MM.1S (cell line): ENCODE measurements around the gene ITLN2.

Experiments
- DNase-seq: peaks from one replicate; pipeline ENCODE4 v3.0.0-alpha.2; 2015
- H2AFZ ChIP-seq: fragments of 300-600 bp; sonication (generic); 2 replicates; pipeline ENCODE4 v1.6.0; 2016; ENCODE audit warnings: antibody characterized with exemption, low read length
- H3F3A ChIP-seq: fragments of 300-600 bp; sonication (generic); 2 replicates; pipeline ENCODE4 v1.6.1; 2016; ENCODE audit warnings: mild to moderate bottlenecking, antibody characterized with exemption, low read length, moderate library complexity, mixed read lengths; ENCODE audit not compliant: insufficient read depth
- H3K27ac ChIP-seq: fragments of 300-600 bp; sonication (generic); 2 replicates; pipeline ENCODE4 v1.5.1; 2016; ENCODE audit warnings: mild to moderate bottlenecking, low read length
- H3K27me3 ChIP-seq: fragments of 300-600 bp; sonication (generic); replicated peaks from 2 replicates; pipeline ENCODE4 v1.6.0; 2016; ENCODE audit warnings: low read length; ENCODE audit not compliant: insufficient read depth
- H3K36me3 ChIP-seq: fragments of 300-600 bp; sonication (generic); replicated peaks from 2 replicates; pipeline ENCODE4 v1.6.1; 2016; ENCODE audit warnings: mild to moderate bottlenecking, low read length, mixed read lengths; ENCODE audit not compliant: insufficient read depth
- H3K4me1 ChIP-seq: fragments of 300-600 bp; sonication (generic); 2 replicates; pipeline ENCODE4 v1.6.1; 2016; ENCODE audit warnings: low read length, mixed read lengths
- H3K4me2 ChIP-seq: fragments of 300-600 bp; sonication (generic); 2 replicates; pipeline ENCODE4 v1.6.0; 2016; ENCODE audit warnings: low read depth, low read length
- H3K4me3 ChIP-seq: fragments of 300-600 bp; sonication (generic); 2 replicates; pipeline ENCODE4 v1.5.1; 2016; ENCODE audit warnings: low read length, mixed read lengths
- H3K79me2 ChIP-seq: fragments of 300-600 bp; sonication (generic); 2 replicates; pipeline ENCODE4 v1.6.1; 2016; ENCODE audit warnings: mixed run types, low read length, mixed read lengths
- H3K9ac ChIP-seq: fragments of 300-600 bp; sonication (generic); 2 replicates; pipeline ENCODE4 v1.6.1; 2016; ENCODE audit warnings: low read length, mixed read lengths
- H3K9me2 ChIP-seq: fragments of 300-600 bp; sonication (generic); replicated peaks from 2 replicates; pipeline ENCODE4 v1.6.1; 2016; ENCODE audit warnings: mild to moderate bottlenecking, low read length, mixed read lengths; ENCODE audit not compliant: insufficient read depth
- H3K9me3 ChIP-seq: fragments of 300-600 bp; sonication (generic); replicated peaks from 2 replicates; pipeline ENCODE4 v1.6.1; 2016; ENCODE audit warnings: mild to moderate bottlenecking, low read length, mixed read lengths; ENCODE audit not compliant: insufficient read depth
- H4K20me1 ChIP-seq: fragments of 300-600 bp; sonication (generic); 2 replicates; pipeline ENCODE4 v1.6.1; 2016; ENCODE audit warnings: mild to moderate bottlenecking, low read length, moderate library complexity, mixed read lengths; ENCODE audit not compliant: insufficient read depth
- EZH2 ChIP-seq: fragments of 300-600 bp; sonication (generic); optimal IDR thresholded peaks from 2 replicates; pipeline ENCODE3; 2017; ENCODE audit warnings: low read depth, mild to moderate bottlenecking, antibody characterized with exemption, low read length, mixed read lengths
- EZH2phosphoT487 ChIP-seq: fragments of 300-600 bp; sonication (generic); IDR thresholded peaks from 2 replicates; pipeline ENCODE4 v1.6.1; 2018; ENCODE audit warnings: antibody characterized with exemption, low read length
- TF ChIP-seq, protein P1 (sequence below): fragments of 300-600 bp; sonication (generic); IDR thresholded peaks from 2 replicates; pipeline ENCODE4 v1.5.1; 2016; ENCODE audit warnings: antibody characterized with exemption, low read length, mixed read lengths

The ITLN2 gene

DNA sequence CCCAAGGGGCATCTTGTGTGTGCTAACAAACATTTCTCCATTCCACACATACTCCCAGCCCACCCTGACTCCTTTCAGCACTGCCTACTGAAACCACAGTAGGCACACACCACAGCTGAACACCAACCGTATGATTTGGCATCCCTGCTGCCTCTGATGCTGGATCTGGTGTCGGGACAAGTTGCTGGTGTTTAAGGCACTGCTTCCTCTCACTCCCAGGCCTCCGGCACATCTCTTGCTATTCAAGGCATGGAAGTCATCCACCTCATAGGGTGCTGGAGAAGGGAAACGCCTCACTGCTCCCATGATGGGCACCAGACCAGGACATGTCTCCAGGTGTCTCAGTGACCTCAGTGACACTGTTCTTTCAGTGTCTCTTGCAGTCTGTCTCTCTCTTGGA, 2.4 kb upstream of the ITLN2 start:
- H3K9me2 ChIP-seq: no peaks in the 10 kb centered on the region
- TF ChIP-seq EZH2 (no peak), EZH2phosphoT487 (no peak)
- TF ChIP-seq, protein P1, sequence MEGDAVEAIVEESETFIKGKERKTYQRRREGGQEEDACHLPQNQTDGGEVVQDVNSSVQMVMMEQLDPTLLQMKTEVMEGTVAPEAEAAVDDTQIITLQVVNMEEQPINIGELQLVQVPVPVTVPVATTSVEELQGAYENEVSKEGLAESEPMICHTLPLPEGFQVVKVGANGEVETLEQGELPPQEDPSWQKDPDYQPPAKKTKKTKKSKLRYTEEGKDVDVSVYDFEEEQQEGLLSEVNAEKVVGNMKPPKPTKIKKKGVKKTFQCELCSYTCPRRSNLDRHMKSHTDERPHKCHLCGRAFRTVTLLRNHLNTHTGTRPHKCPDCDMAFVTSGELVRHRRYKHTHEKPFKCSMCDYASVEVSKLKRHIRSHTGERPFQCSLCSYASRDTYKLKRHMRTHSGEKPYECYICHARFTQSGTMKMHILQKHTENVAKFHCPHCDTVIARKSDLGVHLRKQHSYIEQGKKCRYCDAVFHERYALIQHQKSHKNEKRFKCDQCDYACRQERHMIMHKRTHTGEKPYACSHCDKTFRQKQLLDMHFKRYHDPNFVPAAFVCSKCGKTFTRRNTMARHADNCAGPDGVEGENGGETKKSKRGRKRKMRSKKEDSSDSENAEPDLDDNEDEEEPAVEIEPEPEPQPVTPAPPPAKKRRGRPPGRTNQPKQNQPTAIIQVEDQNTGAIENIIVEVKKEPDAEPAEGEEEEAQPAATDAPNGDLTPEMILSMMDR: no peak

DNA sequence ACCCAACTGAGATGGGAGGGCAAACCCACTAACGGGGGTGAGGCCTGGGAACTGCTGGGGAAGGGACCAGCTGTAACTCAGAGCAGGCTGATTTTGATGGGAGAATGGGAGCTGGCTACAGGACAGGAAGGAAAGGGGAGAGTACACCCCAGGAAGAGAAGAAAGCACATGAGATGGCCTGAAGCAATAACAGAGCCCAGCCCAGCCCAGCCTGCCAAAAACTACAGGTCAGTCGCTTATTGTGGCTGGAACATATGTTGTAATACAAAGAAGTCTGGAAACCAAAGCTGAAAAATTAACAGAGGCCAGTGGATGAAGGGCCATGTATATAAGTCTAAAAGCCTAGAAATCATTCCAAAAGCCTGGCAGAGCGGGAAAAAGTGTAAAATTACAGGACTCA, 1.6 kb downstream of the ITLN2 start:
- Histone ChIP-seq H3K4me2 (no peak overlapping the region), H4K20me1 (no peaks in the 10 kb centered on the region), H3K27me3 (no peaks in the 10 kb centered on the region), H3K4me3 (no peak overlapping the region), H3K4me1 (peaks cover 24% of the 10 kb centered on the region), H3K9ac (no peak overlapping the region), H3K9me3 (no peaks in the 10 kb centered on the region), H3F3A (peaks cover 7% of the 10 kb centered on the region; the same call in 1 of the 2 replicates), H3K36me3 (no peaks in the 10 kb centered on the region), H3K27ac (no peak overlapping the region), H3K79me2 (no peaks in the 10 kb centered on the region), H2AFZ (no peak overlapping the region), H3K9me2 (no peaks in the 10 kb centered on the region)
- no peak for DNase-seq
- TF ChIP-seq EZH2phosphoT487 (no peak), EZH2 (no peak)
- TF ChIP-seq, protein P1: no peak

More for the DNA sequence above, 2.4 kb upstream of the ITLN2 start:
- Histone ChIP-seq H3K4me2 (no peak overlapping the region), H3K4me3 (no peak overlapping the region), H3K79me2 (no peaks in the 10 kb centered on the region), H3F3A (0 out of 2 replicates have a peak, but pooled peaks cover 2% of the 10 kb centered on the region), H3K4me1 (peaks cover 18% of the 10 kb centered on the region), H3K9me3 (no peaks in the 10 kb centered on the region), H4K20me1 (no peaks in the 10 kb centered on the region), H3K27me3 (no peaks in the 10 kb centered on the region), H2AFZ (no peak overlapping the region), H3K27ac (no peak overlapping the region), H3K9ac (no peak overlapping the region), H3K36me3 (no peaks in the 10 kb centered on the region)
- no peak for DNase-seq

DNA sequence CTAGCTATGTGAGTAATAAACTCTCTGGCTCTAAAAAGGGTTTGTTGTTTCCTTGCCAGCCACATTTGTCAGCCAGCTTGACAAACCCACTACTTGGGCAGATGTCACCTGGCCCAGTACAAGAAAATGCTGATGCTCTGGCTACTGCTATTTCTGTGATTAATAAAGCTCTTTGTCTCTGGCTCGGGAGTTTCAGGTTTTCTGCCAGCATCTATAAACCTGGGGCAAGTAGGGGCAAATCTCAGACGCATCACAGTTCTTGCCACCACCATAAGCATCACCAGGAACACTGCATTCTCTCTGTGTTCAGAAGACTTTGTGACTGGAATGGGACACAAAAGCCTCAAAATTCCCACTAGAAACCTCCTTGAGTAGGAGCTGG, 2.5 kb downstream of the ITLN2 start:
- Histone ChIP-seq H3K4me2 (peak overlapping the region; percentile 4; the same call in 1 of the 2 replicates), H2AFZ (peak overlapping the region; percentile 8), H3K36me3 (no peaks in the 10 kb centered on the region), H3K4me1 (peaks cover 24% of the 10 kb centered on the region), H3K9me3 (no peaks in the 10 kb centered on the region), H3K27me3 (no peaks in the 10 kb centered on the region), H3K9ac (no peak overlapping the region), H3K27ac (peak overlapping the region; percentile 23; the same call in 1 of the 2 replicates), H3K79me2 (no peaks in the 10 kb centered on the region), H3F3A (peaks cover 7% of the 10 kb centered on the region; the same call in 1 of the 2 replicates), H3K4me3 (no peak overlapping the region), H4K20me1 (no peaks in the 10 kb centered on the region), H3K9me2 (no peaks in the 10 kb centered on the region)
- peak; percentile 65 for DNase-seq
- TF ChIP-seq, protein P1: no peak
- no peak for TF ChIP-seq EZH2
- TF ChIP-seq EZH2phosphoT487: no peak
